ENCODE results near the gene GRK4. TPM values are rescaled to one million over a fixed set of nuclear protein-coding genes. Genes with fewer than 3 reads are reported as not detected.

The GRK4 gene
- total and polyA plus RNA-seq, 2 of the 4 experiments (the other 2 are of a cell fraction), result 1.6 to 2.2 TPM

GRCh38 chr4:2927696-2928075 lies 35.7 kb upstream of the GRK4 start:
- BruUV-seq (replicated peaks), result no TSS peak

More at GRCh38 chr4:2927696-2928075, 35.7 kb upstream of the GRK4 start:
- no peak overlapping the region for H3K4me3 ChIP-seq (ENCODE audit: insufficient read depth, low read depth, low read length)
- no peak overlapping the region for H2AK5ac ChIP-seq (ENCODE audit: low read depth, low read length)
- peaks cover 12% of the 10 kb centered on the region; the same call in 1 of the 2 replicates for H3K9me1 ChIP-seq (ENCODE audit: insufficient read depth, low read length)
- no peak overlapping the region for H2AFZ ChIP-seq (replicated peaks; ENCODE audit: low read length, poor library complexity)
- ChIA-PET POLR2A (ENCODE audit: unreplicated experiment) (no interaction called here), CTCF (no interaction called here)
- H2BK15ac ChIP-seq (ENCODE audit: low read depth, low read length), result no peak overlapping the region
- H3K79me1 ChIP-seq (ENCODE audit: low read depth in 1 of 2, low read length in 2 of 2), result peaks cover 11 to 57% of the 10 kb centered on the region in 2 experiments; a peak in 3 of 4 replicates
- H4K20me1 ChIP-seq (ENCODE audit: insufficient read depth, low read length), result peaks cover 33% of the 10 kb centered on the region; the same call in 1 of the 2 replicates
- H3K18ac ChIP-seq (ENCODE audit: low read depth, low read length), result no peak overlapping the region
- no peaks in the 10 kb centered on the region for H3K9me3 ChIP-seq (ENCODE audit: control insufficient read depth, insufficient read depth, low read length)
- H3K9ac ChIP-seq (ENCODE audit: low read depth, low read length), result no peak overlapping the region
- no peak overlapping the region for H3K23ac ChIP-seq (ENCODE audit: low read depth, low read length)
- no peak for TF ChIP-seq RFX5 (IDR thresholded peaks at IDR 0.05; ENCODE audit: low read depth, low read length)
- no peak for TF ChIP-seq BHLHE40 (IDR thresholded peaks at IDR 0.05; ENCODE audit: low read depth, low read length)
- TF ChIP-seq MAFK (IDR thresholded peaks at IDR 0.05; ENCODE audit: low read depth, low read length), result no peak
- TF ChIP-seq CTCF (conservative IDR thresholded peaks at IDR 0.05; ENCODE audit: low read depth, low read length), result no peak
- TF ChIP-seq CEBPB (IDR thresholded peaks at IDR 0.05; ENCODE audit: low read depth, low read length), result no peak
- TF ChIP-seq MXI1 (IDR thresholded peaks at IDR 0.05; ENCODE audit: borderline replicate concordance, low read depth, low read length), result no peak
- no peak for TF ChIP-seq POLR2A (IDR thresholded peaks at IDR 0.05; ENCODE audit: low read depth, low read length)
- TF ChIP-seq CHD1 (IDR thresholded peaks at IDR 0.05; ENCODE audit: low read depth, low read length), result no peak
- no peak for TF ChIP-seq NFE2L2 (IDR thresholded peaks at IDR 0.05; ENCODE audit: low read depth, low read length)
- TF ChIP-seq, protein P1, sequence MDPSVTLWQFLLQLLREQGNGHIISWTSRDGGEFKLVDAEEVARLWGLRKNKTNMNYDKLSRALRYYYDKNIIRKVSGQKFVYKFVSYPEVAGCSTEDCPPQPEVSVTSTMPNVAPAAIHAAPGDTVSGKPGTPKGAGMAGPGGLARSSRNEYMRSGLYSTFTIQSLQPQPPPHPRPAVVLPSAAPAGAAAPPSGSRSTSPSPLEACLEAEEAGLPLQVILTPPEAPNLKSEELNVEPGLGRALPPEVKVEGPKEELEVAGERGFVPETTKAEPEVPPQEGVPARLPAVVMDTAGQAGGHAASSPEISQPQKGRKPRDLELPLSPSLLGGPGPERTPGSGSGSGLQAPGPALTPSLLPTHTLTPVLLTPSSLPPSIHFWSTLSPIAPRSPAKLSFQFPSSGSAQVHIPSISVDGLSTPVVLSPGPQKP (IDR thresholded peaks at IDR 0.05; ENCODE audit: borderline replicate concordance, low read depth, low read length), result no peak
- no peak for TF ChIP-seq RCOR1 (IDR thresholded peaks at IDR 0.05; ENCODE audit: insufficient replicate concordance, low read length)
- H2AK9ac ChIP-seq (replicated peaks; ENCODE audit: low read depth, low read length, poor library complexity), result no peak overlapping the region
- ATAC-seq (ENCODE audit: low read depth) (no peak), DNase-seq (no peak)
- peaks cover 4% of the 10 kb centered on the region; the same call in 1 of the 2 replicates for H3K4me1 ChIP-seq (ENCODE audit: control insufficient read depth, insufficient read depth, low read length)
- H4K8ac ChIP-seq (ENCODE audit: low read depth in 2 of 2, low read length in 2 of 2), result no peak overlapping the region
- dilution Hi-C loops (cut with HindIII; ENCODE audit: low sequenced_read_pairs, unreplicated experiment), result no loop called here
- intact Hi-C loops (cut with micrococcal nuclease), result no loop called here
- H4K91ac ChIP-seq (ENCODE audit: insufficient read depth, low read depth, low read length), result no peak overlapping the region
- H3K4me2 ChIP-seq (ENCODE audit: low read depth, low read length), result no peak overlapping the region
- H3K27ac ChIP-seq (ENCODE audit: insufficient read depth, low read length), result no peak overlapping the region
- peaks cover 87% of the 10 kb centered on the region for H3K36me3 ChIP-seq (ENCODE audit: control insufficient read depth, insufficient read depth, low read length)
- no peak overlapping the region for H2BK5ac ChIP-seq (ENCODE audit: low read depth, low read length, poor library complexity, severe bottlenecking)
- no peak overlapping the region for H2BK20ac ChIP-seq (ENCODE audit: low read depth, low read length)
- no peak overlapping the region for H3K4ac ChIP-seq (ENCODE audit: low read depth, low read length)
- no peak overlapping the region for H2BK120ac ChIP-seq (ENCODE audit: low read depth, low read length)
- H3K27me3 ChIP-seq (ENCODE audit: control insufficient read depth, insufficient read depth, low read length), result no peaks in the 10 kb centered on the region
- no peak overlapping the region for H3K14ac ChIP-seq (replicated peaks; ENCODE audit: low read depth, low read length)
- WGBS, 2 experiments (ENCODE audit: extremely low coverage in 2 of 2, insufficient read length in 1 of 2), result 100% methylated on average over 4 of the region's 12 CpGs; no CpG with 5 or more reads in 1 of the 2 experiments
- no peak overlapping the region for H4K5ac ChIP-seq (ENCODE audit: low read depth, low read length)
- no peak overlapping the region for H3K56ac ChIP-seq (ENCODE audit: extremely low read depth, insufficient read depth, low read length)
- in situ Hi-C loops (cut with MboI; ENCODE audit: low sequenced_read_pairs), result no loop called here
